Fibroblast of lung (primary cell): ENCODE results near the gene CEACAM18. TPM values are rescaled to one million over a fixed set of nuclear protein-coding genes. Genes with fewer than 3 reads are reported as not detected.
"Not testable (repeated sequence)": the region's sequence is repeated elsewhere in the genome, so short reads cannot be mapped to it uniquely, and the experiment has no call there.

Source experiments
- DNase-seq, 2 donors: peaks; one replicate each; pipeline versions ENCODE4 v3.0.0 to v3.0.0-alpha.2; 2010; ENCODE audit warnings: low read depth in 2 of 2
- H2AFZ ChIP-seq: 2 replicates; pipeline ENCODE4 v1.5.1; 2012; ENCODE audit warnings: low read length, control low read depth, inconsistent platforms
- H3K27ac ChIP-seq: 2 replicates; pipeline ENCODE4 v1.5.1; 2011; ENCODE audit warnings: low read length, control low read depth; ENCODE audit not compliant: insufficient read depth
- H3K27me3 ChIP-seq: 2 replicates; pipeline ENCODE4 v1.5.1; 2011; ENCODE audit warnings: mild to moderate bottlenecking, low read length; ENCODE audit not compliant: control insufficient read depth, insufficient read depth
- H3K36me3 ChIP-seq: 2 replicates; pipeline ENCODE4 v1.5.1; 2011; ENCODE audit warnings: low read length; ENCODE audit not compliant: control insufficient read depth, insufficient read depth
- H3K4me1 ChIP-seq: 2 replicates; pipeline ENCODE4 v1.5.1; 2011; ENCODE audit warnings: low read length; ENCODE audit not compliant: control insufficient read depth, insufficient read depth; ENCODE audit errors: extremely low read depth
- H3K4me2 ChIP-seq: 2 replicates; pipeline ENCODE4 v1.5.1; 2011; ENCODE audit warnings: low read length, control low read depth; ENCODE audit not compliant: insufficient read depth; ENCODE audit errors: extremely low read depth
- H3K4me3 ChIP-seq, 4 experiments: fragments of 200-600 bp in 1 of 4; sonication (generic) in 1 of 4; replicated peaks in 1 of 4; 2 replicates each; pipeline ENCODE4 v1.5.1; 2011 to 2016; ENCODE audit warnings: low read length in 4 of 4, low read depth in 3 of 4, mild to moderate bottlenecking in 3 of 4, control low read depth in 2 of 4, inconsistent platforms in 1 of 4, mixed read lengths in 1 of 4; ENCODE audit not compliant: insufficient read depth in 1 of 4; ENCODE audit errors: control extremely low read depth in 1 of 4
- H3K79me2 ChIP-seq: 2 replicates; pipeline ENCODE4 v1.5.1; 2012; ENCODE audit warnings: mild to moderate bottlenecking, low read length, inconsistent platforms; ENCODE audit not compliant: control insufficient read depth, insufficient read depth
- H3K9ac ChIP-seq: 2 replicates; pipeline ENCODE4 v1.5.1; 2011; ENCODE audit warnings: mild to moderate bottlenecking, low read length, control low read depth; ENCODE audit not compliant: insufficient read depth
- H3K9me3 ChIP-seq: 2 replicates; pipeline ENCODE4 v1.5.1; 2012; ENCODE audit warnings: low read depth, low read length; ENCODE audit not compliant: control insufficient read depth, insufficient read depth
- H4K20me1 ChIP-seq: 2 replicates; pipeline ENCODE4 v1.5.1; 2011; ENCODE audit warnings: low read length; ENCODE audit not compliant: control insufficient read depth, insufficient read depth; ENCODE audit errors: extremely low read depth
- CTCF ChIP-seq, 2 donors: IDR thresholded peaks in 1 of 2; conservative IDR thresholded peaks in 1 of 2; 1 replicate in 1 of 2; 2 replicates in 1 of 2; pipeline ENCODE4 v1.5.1; 2011 to 2012; ENCODE audit warnings: low read length in 2 of 2, control low read depth in 1 of 2, inconsistent platforms in 1 of 2, low read depth in 1 of 2, mild to moderate bottlenecking in 1 of 2
- EZH2 ChIP-seq: IDR thresholded peaks from 2 replicates; pipeline ENCODE4 v1.5.1; 2012; ENCODE audit warnings: low read length, control low read depth, mild to moderate bottlenecking; ENCODE audit errors: missing control alignments
- polyA plus RNA-seq, 2 donors: library from polyadenylated mRNA; depleted of rRNA in 1 of 2; stranded (reverse) in 1 of 2; unstranded in 1 of 2; fragments of >200 nt; gene quantifications; 2 replicates each; pipeline ENCODE4 v1.2.1, GENCODE V29; 2011 to 2012; ENCODE audit warnings: missing spikeins in 1 of 2
- total RNA-seq: library from RNA; depleted of rRNA; stranded (reverse); fragments of >200 nt; gene quantifications from 2 replicates; pipeline ENCODE4 v1.2.1, GENCODE V29; 2014

The CEACAM18 gene
- total and polyA plus RNA-seq, 2 donors (not counting 1 experiment from before 2014, with no cell fraction given) = not detected

- no peaks in the 10 kb centered on the region for H3K4me1 ChIP-seq
- no peak overlapping the region for H3K9ac ChIP-seq
- no peak overlapping the region for H3K4me3 ChIP-seq
- H3K9me3 ChIP-seq = no peaks in the 10 kb centered on the region
- TF ChIP-seq EZH2 (no peak), CTCF (conservative IDR thresholded peaks at IDR 0.05 in 1 of 2, IDR thresholded peaks at IDR 0.05 in 1 of 2; ENCODE audit: low read depth in 1 of 2, low read length in 2 of 2) (no peak)
- no peak for DNase-seq
- no peaks in the 10 kb centered on the region for H3K79me2 ChIP-seq
- H3K27me3 ChIP-seq = no peaks in the 10 kb centered on the region
- H3K27ac ChIP-seq = no peak overlapping the region
- H2AFZ ChIP-seq = no peak overlapping the region
- no peaks in the 10 kb centered on the region for H3K36me3 ChIP-seq
- no peak overlapping the region for H3K4me2 ChIP-seq
- H4K20me1 ChIP-seq = no peaks in the 10 kb centered on the region
Observed at GRCh38 chr19:51440052-51440451, 38.3 kb upstream of the CEACAM18 start.

- Histone ChIP-seq H2AFZ (no peak overlapping the region), H3K27me3 (no peaks in the 10 kb centered on the region), H3K36me3 (no peaks in the 10 kb centered on the region), H4K20me1 (no peaks in the 10 kb centered on the region), H3K4me1 (no peaks in the 10 kb centered on the region), H3K79me2 (no peaks in the 10 kb centered on the region), H3K4me3 (no peak overlapping the region), H3K4me2 (no peak overlapping the region), H3K9me3 (no peaks in the 10 kb centered on the region), H3K27ac (no peak overlapping the region), H3K9ac (no peak overlapping the region)
- no peak for DNase-seq
- no peak for TF ChIP-seq CTCF (conservative IDR thresholded peaks at IDR 0.05 in 1 of 2, IDR thresholded peaks at IDR 0.05 in 1 of 2; ENCODE audit: low read depth in 1 of 2, low read length in 2 of 2)
- no peak for TF ChIP-seq EZH2
Observed at GRCh38 chr19:51440846-51441409, 37.4 kb upstream of the CEACAM18 start.

GRCh38 chr19:51441410-51442390 lies 36.6 kb upstream of the CEACAM18 start:
- no peak overlapping the region for H3K27ac ChIP-seq
- H4K20me1 ChIP-seq = no peaks in the 10 kb centered on the region
- H2AFZ ChIP-seq = no peak overlapping the region
- no peak for DNase-seq
- H3K9ac ChIP-seq = no peak overlapping the region
- H3K36me3 ChIP-seq = no peaks in the 10 kb centered on the region
- H3K9me3 ChIP-seq = no peaks in the 10 kb centered on the region
- no peak overlapping the region for H3K4me3 ChIP-seq
- no peaks in the 10 kb centered on the region for H3K79me2 ChIP-seq
- TF ChIP-seq EZH2 = no peak
- no peak for TF ChIP-seq CTCF (conservative IDR thresholded peaks at IDR 0.05 in 1 of 2, IDR thresholded peaks at IDR 0.05 in 1 of 2; ENCODE audit: low read depth in 1 of 2, low read length in 2 of 2)
- H3K27me3 ChIP-seq = no peaks in the 10 kb centered on the region
- no peak overlapping the region for H3K4me2 ChIP-seq
- no peaks in the 10 kb centered on the region for H3K4me1 ChIP-seq

- not testable (repeated sequence) for H3K27me3 ChIP-seq
Observed at GRCh38 chr19:51447510-51447909, 30.8 kb upstream of the CEACAM18 start.

More at GRCh38 chr19:51447510-51447909, 30.8 kb upstream of the CEACAM18 start:
- not testable (repeated sequence) for H3K79me2 ChIP-seq, H2AFZ ChIP-seq, H3K27ac ChIP-seq, H3K4me3 ChIP-seq, DNase-seq, H3K9ac ChIP-seq, H3K4me2 ChIP-seq, H4K20me1 ChIP-seq, H3K36me3 ChIP-seq, H3K9me3 ChIP-seq, H3K4me1 ChIP-seq
